ENCODE results near the gene TNXB. TPM values are rescaled to one million over a fixed set of nuclear protein-coding genes. Genes with fewer than 3 reads are reported as not detected.

Gene TNXB
- total RNA-seq, 1 experiment from 2014 or later: 11.5 TPM

DNA sequence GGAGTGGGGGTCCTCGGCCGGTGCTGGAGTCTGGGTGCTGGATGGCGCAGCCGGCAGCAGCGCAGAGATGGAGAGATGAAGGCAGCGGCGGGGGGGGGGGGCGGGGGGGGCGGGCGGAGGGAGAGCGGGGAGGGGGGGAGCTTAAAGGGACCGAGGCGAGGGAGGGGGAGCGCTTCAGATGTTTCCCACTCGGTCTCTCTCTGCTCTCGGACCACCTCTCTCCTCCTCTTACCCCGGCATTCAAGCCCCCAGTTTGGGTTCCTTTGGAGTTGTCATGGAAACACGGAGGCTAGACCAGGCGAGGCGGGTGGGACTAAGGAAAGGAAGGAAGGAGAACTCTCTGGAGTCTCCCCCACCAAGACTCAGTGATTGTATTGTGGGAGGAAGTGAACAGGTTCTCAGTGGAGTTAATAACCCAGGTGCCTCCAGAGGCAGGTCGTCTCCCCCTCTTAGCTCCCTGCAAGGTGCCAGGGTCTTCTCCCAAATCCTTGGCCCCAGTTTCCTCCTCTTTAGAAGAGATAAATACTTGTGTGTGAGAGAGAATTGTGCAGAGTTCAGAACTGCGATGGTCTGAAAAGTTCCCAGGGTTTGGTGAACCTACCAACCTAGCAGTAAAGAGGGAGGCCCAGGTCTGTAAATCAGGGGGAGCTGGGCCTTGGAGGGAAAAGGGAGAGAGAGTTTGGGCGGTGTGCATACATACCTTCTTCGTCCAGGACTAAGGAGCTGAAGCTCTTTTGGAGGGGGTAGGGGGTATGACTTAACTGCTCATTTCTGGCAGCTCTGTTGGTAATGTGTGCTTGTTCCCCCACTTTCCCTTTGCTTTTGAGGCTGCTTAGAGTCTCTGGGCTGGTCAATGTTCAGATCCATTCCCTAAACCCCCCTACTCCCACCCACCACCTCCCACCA is 43.0 kb upstream of the TNXB start, which contains the start of gene PRRT1:
Gene PRRT1, minus strand, starts transcription at position 77 of the 906 bp plus-strand sequence. CDS start 112 bp downstream, outside the sequence.
- Histone ChIP-seq H3K36me3 (ENCODE audit: insufficient read depth, low read length, poor library complexity, severe bottlenecking) (peaks cover 14% of the 10 kb centered on the region), H3K9me3 (ENCODE audit: low read depth, low read length, poor library complexity, severe bottlenecking) (no peaks in the 10 kb centered on the region), H3K4me3 (ENCODE audit: low read depth, low read length, poor library complexity, severe bottlenecking) (peak within 1 kb of the TSS; percentile 75), H3K27me3 (replicated peaks; ENCODE audit: insufficient read depth, low read depth, low read length, poor library complexity) (no peaks in the 10 kb centered on the region), H3K27ac (ENCODE audit: low read depth, low read length, poor library complexity, severe bottlenecking) (peak within 1 kb of the TSS; percentile 90), H3K4me1 (ENCODE audit: insufficient read depth, low read length, poor library complexity, severe bottlenecking) (peaks cover 24% of the 10 kb centered on the region)
- TF ChIP-seq EZH2 (IDR thresholded peaks at IDR 0.05; ENCODE audit: borderline replicate concordance, low read depth, low read length, poor library complexity, severe bottlenecking): no peak
- TF ChIP-seq, protein P1, sequence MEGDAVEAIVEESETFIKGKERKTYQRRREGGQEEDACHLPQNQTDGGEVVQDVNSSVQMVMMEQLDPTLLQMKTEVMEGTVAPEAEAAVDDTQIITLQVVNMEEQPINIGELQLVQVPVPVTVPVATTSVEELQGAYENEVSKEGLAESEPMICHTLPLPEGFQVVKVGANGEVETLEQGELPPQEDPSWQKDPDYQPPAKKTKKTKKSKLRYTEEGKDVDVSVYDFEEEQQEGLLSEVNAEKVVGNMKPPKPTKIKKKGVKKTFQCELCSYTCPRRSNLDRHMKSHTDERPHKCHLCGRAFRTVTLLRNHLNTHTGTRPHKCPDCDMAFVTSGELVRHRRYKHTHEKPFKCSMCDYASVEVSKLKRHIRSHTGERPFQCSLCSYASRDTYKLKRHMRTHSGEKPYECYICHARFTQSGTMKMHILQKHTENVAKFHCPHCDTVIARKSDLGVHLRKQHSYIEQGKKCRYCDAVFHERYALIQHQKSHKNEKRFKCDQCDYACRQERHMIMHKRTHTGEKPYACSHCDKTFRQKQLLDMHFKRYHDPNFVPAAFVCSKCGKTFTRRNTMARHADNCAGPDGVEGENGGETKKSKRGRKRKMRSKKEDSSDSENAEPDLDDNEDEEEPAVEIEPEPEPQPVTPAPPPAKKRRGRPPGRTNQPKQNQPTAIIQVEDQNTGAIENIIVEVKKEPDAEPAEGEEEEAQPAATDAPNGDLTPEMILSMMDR (conservative IDR thresholded peaks at IDR 0.05; ENCODE audit: low read depth, low read length): no peak
- intact Hi-C loops (cut with micrococcal nuclease; ENCODE audit: unreplicated experiment): no loop called here
- POLR2A ChIA-PET (ENCODE audit: low non-redundant PET): no interaction called here
- DNase-seq (ENCODE audit: low spot score): no peak
- BruUV-seq (replicated peaks): no TSS peak
- CTCF ChIA-PET: no interaction called here

GRCh38 chr6:32151181-32151862 is 42.2 kb upstream of the TNXB start:
- H3K4me3 ChIP-seq (ENCODE audit: low read depth, low read length, poor library complexity, severe bottlenecking): no peak overlapping the region
- CTCF ChIA-PET: no interaction called here
- H3K9me3 ChIP-seq (ENCODE audit: low read depth, low read length, poor library complexity, severe bottlenecking): no peaks in the 10 kb centered on the region
- intact Hi-C loops (cut with micrococcal nuclease; ENCODE audit: unreplicated experiment): no loop called here
- DNase-seq (ENCODE audit: low spot score): no peak
- TF ChIP-seq, protein P1 (conservative IDR thresholded peaks at IDR 0.05; ENCODE audit: low read depth, low read length): no peak
- no peak for TF ChIP-seq EZH2 (IDR thresholded peaks at IDR 0.05; ENCODE audit: borderline replicate concordance, low read depth, low read length, poor library complexity, severe bottlenecking)
- H3K36me3 ChIP-seq (ENCODE audit: insufficient read depth, low read length, poor library complexity, severe bottlenecking): peaks cover 6% of the 10 kb centered on the region
- H3K4me1 ChIP-seq (ENCODE audit: insufficient read depth, low read length, poor library complexity, severe bottlenecking): peaks cover 24% of the 10 kb centered on the region
- H3K27me3 ChIP-seq (replicated peaks; ENCODE audit: insufficient read depth, low read depth, low read length, poor library complexity): no peaks in the 10 kb centered on the region
- BruUV-seq (replicated peaks): no TSS peak
- POLR2A ChIA-PET (ENCODE audit: low non-redundant PET): no interaction called here
- no peak overlapping the region for H3K27ac ChIP-seq (ENCODE audit: low read depth, low read length, poor library complexity, severe bottlenecking)

DNA sequence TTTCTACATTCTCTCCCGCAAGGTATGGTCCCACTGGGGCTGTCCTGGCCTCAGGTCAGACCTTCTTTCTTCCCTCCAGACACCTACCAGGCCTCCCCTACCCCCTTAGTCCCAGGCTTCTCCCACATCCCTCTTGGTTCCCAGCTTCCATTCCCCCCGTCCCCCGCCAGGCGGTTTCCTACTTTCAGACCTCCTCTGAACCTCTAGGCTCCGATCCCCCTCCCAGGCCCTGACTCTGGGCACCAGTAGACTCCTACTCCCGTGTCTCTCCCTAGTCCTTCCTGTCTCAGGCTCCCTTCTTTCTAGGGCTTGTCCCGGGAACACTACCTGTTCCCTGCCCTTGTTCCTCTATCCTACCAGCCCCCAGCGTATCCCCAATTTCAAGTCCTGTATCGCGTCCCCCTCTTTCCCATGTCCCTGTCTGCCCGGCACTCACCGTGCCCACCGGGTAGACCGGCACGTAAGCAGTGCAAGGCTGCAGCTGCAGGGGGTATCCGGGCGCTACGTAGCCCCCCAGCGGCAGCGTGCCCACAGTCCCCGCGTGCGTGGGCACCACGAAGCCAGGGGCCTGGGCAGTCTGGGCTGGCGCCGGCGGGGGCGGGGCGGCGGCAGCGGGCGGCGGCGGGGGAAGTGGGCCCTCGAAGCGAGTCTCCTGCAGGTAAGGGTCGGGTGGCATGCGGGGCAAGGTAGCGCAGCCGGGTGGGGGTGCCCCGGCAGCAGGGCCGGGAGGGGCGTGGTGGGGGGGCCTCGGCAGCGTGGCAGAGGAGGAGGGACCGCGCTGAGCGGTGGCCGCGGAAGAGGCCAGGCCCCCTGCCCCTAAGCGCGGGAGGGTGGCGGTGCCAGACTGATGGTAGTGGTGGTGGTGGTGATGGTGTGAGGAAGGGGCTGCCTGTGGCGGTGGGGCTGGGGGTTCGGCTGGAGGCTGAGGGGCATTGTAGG is 41.1 kb upstream of the TNXB start:
- H3K27me3 ChIP-seq (replicated peaks; ENCODE audit: insufficient read depth, low read depth, low read length, poor library complexity): no peaks in the 10 kb centered on the region
- H3K9me3 ChIP-seq (ENCODE audit: low read depth, low read length, poor library complexity, severe bottlenecking): no peaks in the 10 kb centered on the region
- BruUV-seq (replicated peaks): no TSS peak
- no peak for DNase-seq (ENCODE audit: low spot score)
- H3K4me1 ChIP-seq (ENCODE audit: insufficient read depth, low read length, poor library complexity, severe bottlenecking): peaks cover 22% of the 10 kb centered on the region
- intact Hi-C loops (cut with micrococcal nuclease; ENCODE audit: unreplicated experiment): no loop called here
- no peak overlapping the region for H3K4me3 ChIP-seq (ENCODE audit: low read depth, low read length, poor library complexity, severe bottlenecking)
- H3K36me3 ChIP-seq (ENCODE audit: insufficient read depth, low read length, poor library complexity, severe bottlenecking): no peaks in the 10 kb centered on the region
- ChIA-PET CTCF (no interaction called here), POLR2A (ENCODE audit: low non-redundant PET) (no interaction called here)
- no peak overlapping the region for H3K27ac ChIP-seq (ENCODE audit: low read depth, low read length, poor library complexity, severe bottlenecking)
- no peak for TF ChIP-seq EZH2 (IDR thresholded peaks at IDR 0.05; ENCODE audit: borderline replicate concordance, low read depth, low read length, poor library complexity, severe bottlenecking)
- TF ChIP-seq, protein P1 (conservative IDR thresholded peaks at IDR 0.05; ENCODE audit: low read depth, low read length): no peak
